OCI-LY1 (cell line): Measurements from ENCODE around the gene LDLRAD4.

Experiments
- H2AFZ ChIP-seq: fragments of 200-600 bp; sonication (generic), shearing (Covaris generic); 2 replicates; pipeline ENCODE4 v1.6.0; 2014; ENCODE audit warnings: antibody characterized with exemption, mild to moderate bottlenecking, low read length
- H3F3A ChIP-seq: fragments of 200-600 bp; sonication (generic), shearing (Covaris generic); 2 replicates; pipeline ENCODE4 v1.6.0; 2014; ENCODE audit warnings: mild to moderate bottlenecking, antibody characterized with exemption, low read length, moderate library complexity; ENCODE audit not compliant: insufficient read depth
- H3K27ac ChIP-seq: fragments of 200-600 bp; sonication (generic); 2 replicates; pipeline ENCODE4 v1.5.1; 2014; ENCODE audit warnings: low read length, mixed run types, mild to moderate bottlenecking, low read depth; ENCODE audit not compliant: poor library complexity, severe bottlenecking
- H3K27me3 ChIP-seq: fragments of 200-600 bp; sonication (generic); 2 replicates; pipeline ENCODE4 v1.6.0; 2014; ENCODE audit warnings: antibody characterized with exemption, mild to moderate bottlenecking, low read length, moderate library complexity; ENCODE audit not compliant: insufficient read depth
- H3K36me3 ChIP-seq: fragments of 200-600 bp; sonication (generic); 2 replicates; pipeline ENCODE4 v1.6.1; 2014; ENCODE audit warnings: mild to moderate bottlenecking, antibody characterized with exemption, low read length, moderate library complexity, mixed read lengths; ENCODE audit not compliant: insufficient read depth
- H3K4me1 ChIP-seq: fragments of 200-600 bp; sonication (generic); 2 replicates; pipeline ENCODE4 v1.5.1; 2014; ENCODE audit warnings: mild to moderate bottlenecking, low read length, moderate library complexity; ENCODE audit not compliant: insufficient read depth, severe bottlenecking
- H3K4me2 ChIP-seq: fragments of 200-600 bp; sonication (generic), shearing (Covaris generic); 2 replicates; pipeline ENCODE4 v1.6.1; 2014; ENCODE audit warnings: low read length
- H3K4me3 ChIP-seq: fragments of 200-600 bp; sonication (generic); 2 replicates; pipeline ENCODE4 v1.5.1; 2014; ENCODE audit warnings: low read length, low read depth, mild to moderate bottlenecking, mixed read lengths; ENCODE audit not compliant: poor library complexity, severe bottlenecking
- H3K79me2 ChIP-seq: fragments of 200-600 bp; shearing (Covaris generic); 2 replicates; pipeline ENCODE4 v1.6.1; 2016; ENCODE audit warnings: mixed run types, low read length, mixed read lengths; ENCODE audit not compliant: insufficient read depth
- H3K9ac ChIP-seq: fragments of 200-600 bp; sonication (generic), shearing (Covaris generic); 2 replicates; pipeline ENCODE4 v1.6.1; 2014; ENCODE audit warnings: mild to moderate bottlenecking, low read length, mixed read lengths
- H3K9me2 ChIP-seq: fragments of 200-600 bp; sonication (generic), shearing (Covaris generic); 2 replicates; pipeline ENCODE4 v1.6.1; 2014; ENCODE audit warnings: low read depth, mild to moderate bottlenecking, low read length, mixed read lengths
- H3K9me3 ChIP-seq: fragments of 200-600 bp; shearing (Covaris generic); 2 replicates; pipeline ENCODE4 v1.6.1; 2014; ENCODE audit warnings: low read length, mixed read lengths
- H4K20me1 ChIP-seq: fragments of 200-600 bp; sonication (generic), shearing (Covaris generic); 2 replicates; pipeline ENCODE4 v1.6.0; 2016; ENCODE audit warnings: mild to moderate bottlenecking, low read length; ENCODE audit not compliant: insufficient read depth
- EZH2 ChIP-seq: fragments of 200-600 bp; sonication (generic), shearing (Covaris generic); IDR thresholded peaks from 2 replicates; pipeline ENCODE4 v1.8.0; 2017; ENCODE audit warnings: borderline replicate concordance, mixed run types, mild to moderate bottlenecking, antibody characterized with exemption, low read length, moderate library complexity, mixed read lengths
- TF ChIP-seq, protein P1 (sequence below): fragments of 200-600 bp; sonication (generic), shearing (Covaris generic); IDR thresholded peaks from 2 replicates; pipeline ENCODE4 v1.5.1; 2017; ENCODE audit warnings: mild to moderate bottlenecking, antibody characterized with exemption, low read length, moderate library complexity, mixed read lengths

LDLRAD4 gene

DNA sequence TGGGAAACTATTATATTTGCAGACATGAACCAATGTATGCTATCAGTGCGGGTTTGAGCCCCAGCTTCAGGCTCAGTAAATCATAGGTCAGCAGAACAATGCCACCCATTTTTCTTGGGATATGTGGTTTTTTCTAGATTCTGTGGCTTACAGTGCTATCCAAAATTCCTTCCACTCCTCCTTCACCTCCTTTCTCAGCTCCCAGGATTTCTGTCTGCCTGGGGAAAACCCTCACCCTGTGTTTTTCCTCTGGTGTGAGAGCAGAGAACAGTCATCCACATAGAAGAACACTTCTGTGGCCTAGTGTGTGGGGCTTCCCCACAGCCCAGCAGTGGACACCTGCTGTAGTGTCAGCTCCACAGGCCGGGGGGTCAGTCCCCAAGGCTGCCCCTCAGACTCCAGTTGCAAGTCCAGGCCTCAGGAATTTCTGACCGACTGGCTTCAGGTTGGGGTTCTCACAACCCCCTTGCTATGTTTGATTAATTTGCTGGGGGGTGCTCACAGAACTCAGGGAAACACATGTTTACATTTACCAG is 238.2 kb downstream of the LDLRAD4 start:
- H3F3A ChIP-seq, result no peaks in the 10 kb centered on the region
- no peaks in the 10 kb centered on the region for H4K20me1 ChIP-seq
- H3K36me3 ChIP-seq, result no peaks in the 10 kb centered on the region; the same call in 1 of the 2 replicates
- peaks cover 16% of the 10 kb centered on the region for H3K4me1 ChIP-seq
- H2AFZ ChIP-seq, result no peak overlapping the region
- 0 out of 2 replicates have a peak, but pooled peaks cover 11% of the 10 kb centered on the region for H3K27me3 ChIP-seq
- H3K4me3 ChIP-seq, result no peak overlapping the region
- no peak overlapping the region for H3K9ac ChIP-seq
- no peaks in the 10 kb centered on the region for H3K79me2 ChIP-seq
- no peak for TF ChIP-seq EZH2
- TF ChIP-seq, protein P1, sequence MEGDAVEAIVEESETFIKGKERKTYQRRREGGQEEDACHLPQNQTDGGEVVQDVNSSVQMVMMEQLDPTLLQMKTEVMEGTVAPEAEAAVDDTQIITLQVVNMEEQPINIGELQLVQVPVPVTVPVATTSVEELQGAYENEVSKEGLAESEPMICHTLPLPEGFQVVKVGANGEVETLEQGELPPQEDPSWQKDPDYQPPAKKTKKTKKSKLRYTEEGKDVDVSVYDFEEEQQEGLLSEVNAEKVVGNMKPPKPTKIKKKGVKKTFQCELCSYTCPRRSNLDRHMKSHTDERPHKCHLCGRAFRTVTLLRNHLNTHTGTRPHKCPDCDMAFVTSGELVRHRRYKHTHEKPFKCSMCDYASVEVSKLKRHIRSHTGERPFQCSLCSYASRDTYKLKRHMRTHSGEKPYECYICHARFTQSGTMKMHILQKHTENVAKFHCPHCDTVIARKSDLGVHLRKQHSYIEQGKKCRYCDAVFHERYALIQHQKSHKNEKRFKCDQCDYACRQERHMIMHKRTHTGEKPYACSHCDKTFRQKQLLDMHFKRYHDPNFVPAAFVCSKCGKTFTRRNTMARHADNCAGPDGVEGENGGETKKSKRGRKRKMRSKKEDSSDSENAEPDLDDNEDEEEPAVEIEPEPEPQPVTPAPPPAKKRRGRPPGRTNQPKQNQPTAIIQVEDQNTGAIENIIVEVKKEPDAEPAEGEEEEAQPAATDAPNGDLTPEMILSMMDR, result no peak
- H3K27ac ChIP-seq, result no peak overlapping the region
- H3K4me2 ChIP-seq, result no peak overlapping the region
- H3K9me2 ChIP-seq, result no peaks in the 10 kb centered on the region
- peaks cover 12% of the 10 kb centered on the region for H3K9me3 ChIP-seq

DNA sequence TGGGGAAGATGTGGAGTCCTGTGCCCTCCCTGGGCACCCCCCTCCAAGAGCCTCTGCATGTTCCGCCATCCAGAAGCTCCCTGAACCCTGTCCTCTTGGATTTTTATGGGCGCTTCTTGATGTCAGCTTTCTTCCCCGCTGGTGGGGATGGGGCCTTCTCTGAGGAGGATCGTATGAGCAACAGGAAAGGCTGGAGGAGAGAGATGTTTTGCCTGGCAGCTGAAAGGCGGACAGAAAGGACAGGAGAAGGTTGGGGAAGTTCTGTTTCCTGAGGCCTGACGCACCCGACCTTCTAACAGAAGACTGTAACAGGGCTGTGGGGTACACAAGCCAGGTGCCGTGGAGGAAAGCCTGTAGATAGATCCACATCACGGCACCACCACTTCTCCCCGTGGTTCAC is 238.8 kb downstream of the LDLRAD4 start:
- H3K27ac ChIP-seq, result no peak overlapping the region
- H3K79me2 ChIP-seq, result no peaks in the 10 kb centered on the region
- H3K4me1 ChIP-seq, result peaks cover 21% of the 10 kb centered on the region
- H3K9ac ChIP-seq, result no peak overlapping the region
- no peak for TF ChIP-seq EZH2
- TF ChIP-seq, protein P1, result no peak
- 0 out of 2 replicates have a peak, but pooled peaks cover 10% of the 10 kb centered on the region for H3K27me3 ChIP-seq
- H3K9me3 ChIP-seq, result peaks cover 12% of the 10 kb centered on the region
- no peak overlapping the region for H3K4me2 ChIP-seq
- H2AFZ ChIP-seq, result no peak overlapping the region
- H3K4me3 ChIP-seq, result no peak overlapping the region
- H4K20me1 ChIP-seq, result no peaks in the 10 kb centered on the region
- H3K9me2 ChIP-seq, result no peaks in the 10 kb centered on the region
- H3K36me3 ChIP-seq, result no peaks in the 10 kb centered on the region; the same call in 1 of the 2 replicates
- H3F3A ChIP-seq, result no peaks in the 10 kb centered on the region

DNA sequence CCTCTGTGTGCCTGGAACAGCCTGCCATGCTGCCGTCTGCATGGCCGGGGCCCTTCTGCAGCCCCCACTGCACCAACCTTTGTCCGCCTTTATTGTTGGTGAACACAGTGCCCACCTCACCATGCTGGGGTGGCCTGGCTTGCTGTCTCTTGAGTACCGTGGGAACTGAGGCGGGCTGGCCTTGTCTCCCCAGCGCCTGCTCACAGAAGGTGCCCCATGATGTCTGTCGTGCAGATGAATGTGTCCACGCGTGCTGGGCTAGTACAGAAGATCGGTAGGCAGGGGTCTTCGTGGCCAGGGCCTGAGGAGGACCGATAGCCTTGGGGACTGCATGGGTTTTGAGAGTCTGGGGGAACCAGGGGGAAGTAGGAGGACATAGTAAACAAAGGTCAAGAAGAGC is 242.4 kb downstream of the LDLRAD4 start:
- no peak overlapping the region for H3K4me3 ChIP-seq
- H3K9ac ChIP-seq, result no peak overlapping the region
- peaks cover 12% of the 10 kb centered on the region for H3K9me3 ChIP-seq
- no peaks in the 10 kb centered on the region for H3K9me2 ChIP-seq
- H3K4me1 ChIP-seq, result peaks cover 40% of the 10 kb centered on the region
- no peak overlapping the region for H3K27ac ChIP-seq
- H3K36me3 ChIP-seq, result no peaks in the 10 kb centered on the region; the same call in 1 of the 2 replicates
- no peaks in the 10 kb centered on the region for H3K79me2 ChIP-seq
- TF ChIP-seq, protein P1, result no peak
- no peak for TF ChIP-seq EZH2
- no peaks in the 10 kb centered on the region for H4K20me1 ChIP-seq
- no peaks in the 10 kb centered on the region for H3K27me3 ChIP-seq
- no peak overlapping the region for H2AFZ ChIP-seq
- no peak overlapping the region for H3K4me2 ChIP-seq
- peaks cover 4% of the 10 kb centered on the region; the same call in 1 of the 2 replicates for H3F3A ChIP-seq
